PC-9 (cell line): Measurements from ENCODE around the gene ANKRD62.

Experiments
- EZH2 ChIP-seq: fragments of 200-600 bp; sonication (generic); IDR thresholded peaks from 2 replicates; pipeline ENCODE4 v1.8.0; 2017; ENCODE audit warnings: antibody characterized with exemption, low read depth
- TF ChIP-seq, protein P1 (sequence below): fragments of 200-600 bp; sonication (generic); conservative IDR thresholded peaks from 2 replicates; pipeline ENCODE4 v1.6.1; 2017; ENCODE audit warnings: mixed run types, antibody characterized with exemption, mild to moderate bottlenecking, moderate library complexity

DNA sequence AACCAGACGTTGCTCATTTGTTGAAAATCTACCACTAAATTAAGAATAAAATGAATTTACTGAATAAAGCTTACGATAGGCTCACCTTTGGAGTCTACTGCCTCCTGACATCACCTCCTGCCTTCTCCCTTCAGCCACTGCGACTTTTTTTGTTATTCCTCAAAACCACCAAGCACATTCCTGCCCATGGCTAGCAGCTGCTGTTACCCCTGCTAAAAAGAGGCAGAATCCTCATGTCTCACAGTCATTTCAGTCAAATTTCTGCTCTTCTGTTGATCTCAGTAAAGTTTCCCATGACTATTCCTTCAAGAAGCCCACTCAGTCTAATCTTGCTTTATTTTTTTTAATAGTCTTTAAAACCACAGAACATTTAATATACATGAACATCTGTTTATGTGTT is 40.8 kb upstream of the ANKRD62 start:
- TF ChIP-seq, protein P1, sequence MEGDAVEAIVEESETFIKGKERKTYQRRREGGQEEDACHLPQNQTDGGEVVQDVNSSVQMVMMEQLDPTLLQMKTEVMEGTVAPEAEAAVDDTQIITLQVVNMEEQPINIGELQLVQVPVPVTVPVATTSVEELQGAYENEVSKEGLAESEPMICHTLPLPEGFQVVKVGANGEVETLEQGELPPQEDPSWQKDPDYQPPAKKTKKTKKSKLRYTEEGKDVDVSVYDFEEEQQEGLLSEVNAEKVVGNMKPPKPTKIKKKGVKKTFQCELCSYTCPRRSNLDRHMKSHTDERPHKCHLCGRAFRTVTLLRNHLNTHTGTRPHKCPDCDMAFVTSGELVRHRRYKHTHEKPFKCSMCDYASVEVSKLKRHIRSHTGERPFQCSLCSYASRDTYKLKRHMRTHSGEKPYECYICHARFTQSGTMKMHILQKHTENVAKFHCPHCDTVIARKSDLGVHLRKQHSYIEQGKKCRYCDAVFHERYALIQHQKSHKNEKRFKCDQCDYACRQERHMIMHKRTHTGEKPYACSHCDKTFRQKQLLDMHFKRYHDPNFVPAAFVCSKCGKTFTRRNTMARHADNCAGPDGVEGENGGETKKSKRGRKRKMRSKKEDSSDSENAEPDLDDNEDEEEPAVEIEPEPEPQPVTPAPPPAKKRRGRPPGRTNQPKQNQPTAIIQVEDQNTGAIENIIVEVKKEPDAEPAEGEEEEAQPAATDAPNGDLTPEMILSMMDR, result no peak
- TF ChIP-seq EZH2, result no peak
